ENCODE measurements around the gene CAMSAP1. TPM values are rescaled to one million over a fixed set of nuclear protein-coding genes. Genes with fewer than 3 reads are reported as not detected.

Gene CAMSAP1
- total RNA-seq, 4 donors from 2014 or later: 15.6 to 61.2 (median 43.2) TPM

DNA sequence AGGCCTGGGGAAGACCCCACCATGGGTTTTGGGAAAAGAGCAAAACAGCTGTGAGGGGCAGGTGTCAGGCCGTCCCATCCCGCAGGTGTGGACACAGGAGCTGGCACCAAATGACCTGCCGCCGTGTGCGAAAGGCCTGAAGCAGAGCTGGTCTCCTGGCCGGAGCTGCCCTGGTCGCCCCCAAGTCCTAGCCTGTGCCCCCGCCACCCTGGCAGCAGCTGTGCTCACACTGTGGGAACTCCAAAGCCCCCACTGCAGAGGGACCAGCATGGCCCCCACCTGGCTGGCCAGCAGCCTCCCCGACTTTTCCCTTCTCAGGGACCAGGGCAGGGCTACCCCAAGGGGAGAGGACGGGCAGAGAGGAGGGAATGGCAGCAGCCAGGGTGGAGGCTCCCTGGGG, 117.0 kb downstream of the CAMSAP1 start:
- Histone ChIP-seq H3K36me3 (no peaks in the 10 kb centered on the region), H3K9me3 (no peaks in the 10 kb centered on the region), H3K27ac (no peak overlapping the region), H3K4me1 (no peaks in the 10 kb centered on the region), H3K4me3 (no peak overlapping the region), H3K27me3 (no peaks in the 10 kb centered on the region)
- intact Hi-C loops (cut with DNase I; ENCODE audit: low total_unique reads): no loop called here
- no peak for DNase-seq
- TF ChIP-seq POLR2A (IDR thresholded peaks at IDR 0.05): no peak
- TF ChIP-seq, protein P1, sequence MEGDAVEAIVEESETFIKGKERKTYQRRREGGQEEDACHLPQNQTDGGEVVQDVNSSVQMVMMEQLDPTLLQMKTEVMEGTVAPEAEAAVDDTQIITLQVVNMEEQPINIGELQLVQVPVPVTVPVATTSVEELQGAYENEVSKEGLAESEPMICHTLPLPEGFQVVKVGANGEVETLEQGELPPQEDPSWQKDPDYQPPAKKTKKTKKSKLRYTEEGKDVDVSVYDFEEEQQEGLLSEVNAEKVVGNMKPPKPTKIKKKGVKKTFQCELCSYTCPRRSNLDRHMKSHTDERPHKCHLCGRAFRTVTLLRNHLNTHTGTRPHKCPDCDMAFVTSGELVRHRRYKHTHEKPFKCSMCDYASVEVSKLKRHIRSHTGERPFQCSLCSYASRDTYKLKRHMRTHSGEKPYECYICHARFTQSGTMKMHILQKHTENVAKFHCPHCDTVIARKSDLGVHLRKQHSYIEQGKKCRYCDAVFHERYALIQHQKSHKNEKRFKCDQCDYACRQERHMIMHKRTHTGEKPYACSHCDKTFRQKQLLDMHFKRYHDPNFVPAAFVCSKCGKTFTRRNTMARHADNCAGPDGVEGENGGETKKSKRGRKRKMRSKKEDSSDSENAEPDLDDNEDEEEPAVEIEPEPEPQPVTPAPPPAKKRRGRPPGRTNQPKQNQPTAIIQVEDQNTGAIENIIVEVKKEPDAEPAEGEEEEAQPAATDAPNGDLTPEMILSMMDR (IDR thresholded peaks at IDR 0.05): no peak

DNA sequence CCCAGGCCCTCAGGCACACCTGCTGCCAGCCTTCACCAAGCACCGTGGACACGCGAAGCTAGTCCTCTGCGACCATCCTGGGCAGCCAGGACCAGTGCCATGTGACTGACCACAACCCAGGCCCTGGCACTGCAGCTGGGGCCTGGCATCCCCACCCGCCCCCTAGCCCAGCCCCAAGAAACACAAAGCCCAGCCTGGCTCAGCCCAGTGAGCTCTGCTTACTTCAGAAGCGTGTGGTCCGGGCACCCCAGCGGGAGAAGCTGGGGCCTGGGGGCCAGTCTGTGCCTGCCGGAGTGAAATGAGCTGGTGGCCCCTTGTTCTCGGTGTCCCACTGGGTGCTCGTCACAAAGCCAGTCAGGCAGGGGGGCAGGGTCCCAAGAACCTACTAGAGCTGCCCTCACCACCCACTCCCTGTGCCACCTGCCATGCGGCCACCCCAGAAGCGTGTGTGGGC, 117.5 kb downstream of the CAMSAP1 start:
- intact Hi-C loops (cut with DNase I; ENCODE audit: low total_unique reads): no loop called here
- Histone ChIP-seq H3K9me3 (no peaks in the 10 kb centered on the region), H3K27me3 (no peaks in the 10 kb centered on the region), H3K36me3 (no peaks in the 10 kb centered on the region), H3K27ac (no peak overlapping the region), H3K4me3 (no peak overlapping the region), H3K4me1 (no peaks in the 10 kb centered on the region)
- TF ChIP-seq, protein P1 (IDR thresholded peaks at IDR 0.05): no peak
- TF ChIP-seq POLR2A (IDR thresholded peaks at IDR 0.05): no peak
- DNase-seq: no peak

GRCh38 chr9:135788576-135789300, 118.6 kb downstream of the CAMSAP1 start:
- H3K36me3 ChIP-seq: no peaks in the 10 kb centered on the region
- no peak overlapping the region for H3K27ac ChIP-seq
- no peak for TF ChIP-seq POLR2A (IDR thresholded peaks at IDR 0.05)
- TF ChIP-seq, protein P1 (IDR thresholded peaks at IDR 0.05): no peak
- H3K9me3 ChIP-seq: no peaks in the 10 kb centered on the region
- DNase-seq: no peak
- H3K4me1 ChIP-seq: no peaks in the 10 kb centered on the region
- H3K4me3 ChIP-seq: no peak overlapping the region
- no peaks in the 10 kb centered on the region for H3K27me3 ChIP-seq
- intact Hi-C loops (cut with DNase I; ENCODE audit: low total_unique reads): no loop called here

DNA sequence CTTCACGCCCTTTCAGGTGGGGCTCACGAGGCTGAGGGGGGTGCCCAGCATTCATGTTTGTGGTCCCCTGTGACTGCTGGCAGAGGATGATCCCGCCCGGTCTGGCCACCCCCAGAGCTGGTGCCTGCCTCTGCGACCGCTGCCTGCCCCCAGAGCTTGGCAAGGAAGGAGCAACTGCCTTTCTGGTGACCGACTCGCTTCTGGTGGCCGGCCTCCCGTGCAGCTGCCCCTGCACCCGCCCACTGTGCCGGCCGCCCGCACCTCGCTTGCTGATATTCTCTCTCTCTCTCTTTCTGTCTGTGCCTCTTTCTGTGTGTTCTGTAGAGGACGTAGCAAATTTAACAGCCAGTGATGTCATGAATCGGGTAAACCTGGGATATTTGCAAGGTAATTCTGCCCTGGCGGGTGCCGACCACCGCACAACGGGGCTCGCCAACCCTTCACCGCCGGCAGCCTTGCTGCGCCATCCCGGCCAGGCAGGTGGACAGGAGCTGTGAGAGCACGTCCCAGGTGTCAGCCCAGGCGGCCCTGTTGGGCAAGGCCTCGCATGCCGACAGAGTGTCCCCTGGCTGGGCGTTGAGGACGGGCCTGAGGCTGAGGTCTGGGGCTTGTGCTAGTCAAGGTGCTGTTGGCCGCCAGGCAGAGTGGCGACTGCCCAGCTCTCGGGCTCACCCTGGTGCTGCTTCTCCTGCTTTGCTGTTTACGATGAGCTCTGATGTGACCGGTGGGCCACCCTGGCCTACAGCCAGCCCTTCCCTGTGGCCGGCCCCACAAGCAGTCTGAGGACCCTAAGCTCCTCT, 119.4 kb downstream of the CAMSAP1 start:
- Histone ChIP-seq H3K27ac (no peak overlapping the region), H3K9me3 (no peaks in the 10 kb centered on the region), H3K4me1 (no peaks in the 10 kb centered on the region), H3K36me3 (no peaks in the 10 kb centered on the region), H3K4me3 (no peak overlapping the region), H3K27me3 (no peaks in the 10 kb centered on the region)
- DNase-seq: no peak
- intact Hi-C loops (cut with DNase I; ENCODE audit: low total_unique reads): no loop called here
- no peak for TF ChIP-seq POLR2A (IDR thresholded peaks at IDR 0.05)
- TF ChIP-seq, protein P1 (IDR thresholded peaks at IDR 0.05): no peak

- Histone ChIP-seq H3K4me1 (no peaks in the 10 kb centered on the region), H3K36me3 (no peaks in the 10 kb centered on the region), H3K27ac (no peak overlapping the region), H3K9me3 (no peaks in the 10 kb centered on the region), H3K4me3 (no peak overlapping the region), H3K27me3 (no peaks in the 10 kb centered on the region)
- intact Hi-C loops (cut with DNase I; ENCODE audit: low total_unique reads): no loop called here
- DNase-seq: no peak
- no peak for TF ChIP-seq POLR2A (IDR thresholded peaks at IDR 0.05)
Measured at GRCh38 chr9:135787317-135787716, 120.0 kb downstream of the CAMSAP1 start.
